Stimulated activated CD4-positive, alpha-beta T cell treated with anti-CD3 and anti-CD28 coated beads, Interleukin-4, amount 100 ng/mL, for 48 hours (primary cell): Measurements from ENCODE around the gene CD5L.

Experiments used
- DNase-seq, 2 donors: peaks; one replicate each; pipeline ENCODE4 v3.0.0-alpha.2; 2020; ENCODE audit warnings: low read depth in 2 of 2

Gene CD5L

DNA sequence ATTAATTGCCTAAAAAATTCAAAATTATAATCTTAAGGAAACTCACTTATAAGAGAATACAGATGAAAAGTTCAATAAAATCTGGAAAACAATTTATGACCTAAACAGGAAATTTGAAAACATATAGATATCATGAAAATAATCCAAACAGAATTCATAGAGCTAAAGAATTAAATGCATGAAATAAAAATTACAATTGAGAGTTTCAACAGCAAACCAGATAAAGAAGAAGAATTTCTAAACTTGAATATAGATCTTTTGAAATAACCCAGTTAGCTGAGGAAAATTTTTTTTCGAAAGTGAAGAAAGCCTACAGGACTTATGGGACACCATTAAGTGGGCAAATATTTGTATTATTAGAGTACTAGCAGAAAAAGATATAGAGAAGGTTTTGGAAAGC, 28.3 kb downstream of the CD5L start:
- no peak for DNase-seq

DNA sequence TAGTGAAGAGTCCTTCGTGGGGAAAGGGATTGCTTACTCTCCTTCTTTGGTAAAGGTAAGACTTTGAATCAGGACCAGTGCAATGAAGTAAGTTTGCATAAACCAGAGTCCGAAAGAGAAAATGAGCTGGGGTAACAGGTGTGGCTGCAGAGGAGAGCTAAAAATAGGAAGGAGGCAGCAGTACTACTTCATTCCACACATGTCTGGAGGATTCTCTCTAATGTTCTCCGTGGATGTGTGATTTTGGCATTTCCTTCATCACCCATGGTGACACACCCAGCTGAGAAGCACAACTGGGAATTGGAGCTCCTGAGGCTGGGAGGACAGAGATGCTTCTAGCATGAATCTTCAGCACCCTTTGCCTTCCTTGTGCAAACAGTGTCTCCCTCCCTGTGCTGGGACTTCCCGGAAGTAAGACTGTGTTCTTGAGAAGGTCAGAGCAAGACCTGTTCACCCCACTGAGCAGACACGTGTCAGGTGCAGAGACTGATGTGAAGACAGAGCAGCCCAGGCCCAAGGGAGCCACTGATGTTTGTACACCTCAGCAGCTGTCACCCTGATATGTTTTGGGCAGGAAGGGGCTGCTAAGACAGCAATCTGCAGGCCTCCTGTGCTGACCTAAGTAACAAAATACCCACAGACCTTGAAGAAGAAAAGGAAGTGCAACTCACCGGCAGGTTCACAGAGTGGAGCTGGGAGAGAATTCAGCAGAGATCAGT, 35.0 kb downstream of the CD5L start:
- no peak for DNase-seq

DNA sequence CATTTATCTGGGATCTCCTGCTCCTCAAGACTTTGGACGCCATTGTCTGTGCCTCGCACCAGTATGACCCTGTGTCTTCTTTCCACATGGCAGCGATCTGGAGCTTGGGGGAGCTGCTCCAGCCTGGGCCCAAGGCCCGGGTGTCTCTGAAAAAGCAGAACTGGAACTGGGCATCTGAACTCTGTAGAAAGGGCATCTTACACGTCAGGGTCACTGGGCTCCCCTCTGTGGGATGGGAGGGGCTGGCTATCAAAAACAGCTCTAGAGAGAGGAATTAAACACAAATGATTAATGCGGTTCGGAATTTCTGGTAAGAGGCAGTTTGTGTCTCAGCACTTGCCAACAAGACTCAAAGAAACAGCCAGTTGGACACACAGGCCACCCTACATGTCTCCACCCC, 37.8 kb downstream of the CD5L start:
- no peak for DNase-seq

DNA sequence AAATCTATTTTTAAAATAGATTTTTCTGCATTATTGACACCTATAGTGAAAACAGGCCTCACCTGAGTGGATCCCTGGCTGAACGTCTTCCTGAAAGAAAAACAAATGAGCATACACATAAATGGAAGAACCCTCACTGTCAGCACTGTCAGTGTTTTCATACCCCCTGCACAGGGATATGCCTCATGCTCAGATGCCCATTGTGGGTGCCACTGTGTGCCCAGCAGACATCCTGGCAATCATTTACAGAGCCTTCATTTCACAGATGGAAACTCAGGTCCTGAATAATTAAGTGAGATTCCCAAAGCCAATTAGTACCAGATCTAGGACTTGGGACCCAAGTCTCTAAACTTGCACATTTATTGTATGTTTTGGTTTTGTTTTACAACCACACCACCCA, 41.6 kb downstream of the CD5L start:
- DNase-seq = no peak

DNA sequence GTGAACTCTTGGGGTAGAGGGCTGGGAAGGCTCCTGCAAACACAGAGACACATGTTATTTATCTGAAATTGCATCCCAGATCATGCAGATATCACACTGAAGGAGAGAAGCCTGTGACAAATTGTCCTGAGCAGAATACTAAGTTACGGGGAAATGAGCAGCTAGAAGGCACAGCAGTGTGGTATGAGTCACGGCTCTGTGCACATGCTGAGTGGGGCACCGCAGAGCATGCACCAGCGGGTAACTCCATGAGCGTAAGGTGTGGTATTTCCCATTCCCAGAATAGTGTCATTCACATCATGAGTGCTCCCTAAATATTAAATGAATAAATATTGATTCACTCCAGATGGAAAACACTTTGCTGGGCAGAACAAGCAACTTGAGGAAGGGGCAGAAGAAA, 43.4 kb downstream of the CD5L start:
- DNase-seq = no peak

DNA sequence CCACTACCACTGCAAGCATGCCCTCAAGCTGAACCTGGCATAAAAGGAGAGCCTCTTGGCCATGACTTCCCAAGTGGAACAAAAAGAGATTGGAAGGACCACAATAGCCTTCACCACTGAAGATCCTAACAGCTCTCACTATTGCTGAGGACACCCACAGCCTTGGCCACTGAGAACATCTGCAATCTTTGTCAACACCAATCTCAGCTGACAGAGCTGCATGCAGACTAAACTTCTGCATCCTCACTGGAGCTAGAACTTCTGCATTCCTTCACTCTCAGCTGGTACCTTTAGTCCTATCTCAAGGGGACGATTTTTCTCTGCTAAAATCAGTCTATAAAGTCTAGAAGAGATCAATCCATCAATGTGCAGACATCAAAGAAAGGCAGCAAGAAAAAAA, 56.4 kb downstream of the CD5L start:
- DNase-seq = no peak

DNA sequence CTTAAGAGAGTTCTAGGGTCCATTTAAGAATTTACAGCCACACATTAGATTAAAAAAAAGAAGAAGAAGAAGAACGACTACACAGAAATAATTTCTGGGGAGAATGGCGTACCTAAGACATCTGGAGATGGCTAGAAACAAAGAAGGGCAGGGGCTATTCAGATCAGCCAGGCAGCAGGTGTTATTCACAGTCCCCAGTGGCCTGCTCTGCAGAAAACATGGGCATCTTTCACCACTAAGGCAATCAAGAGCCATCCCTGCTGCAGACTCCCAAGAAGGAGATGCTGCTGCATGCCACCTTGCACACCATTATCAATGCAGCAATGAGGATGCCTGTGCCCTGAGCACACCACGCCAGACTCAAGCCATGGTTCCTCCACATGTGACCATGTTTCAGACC, 56.8 kb downstream of the CD5L start:
- DNase-seq = no peak

DNA sequence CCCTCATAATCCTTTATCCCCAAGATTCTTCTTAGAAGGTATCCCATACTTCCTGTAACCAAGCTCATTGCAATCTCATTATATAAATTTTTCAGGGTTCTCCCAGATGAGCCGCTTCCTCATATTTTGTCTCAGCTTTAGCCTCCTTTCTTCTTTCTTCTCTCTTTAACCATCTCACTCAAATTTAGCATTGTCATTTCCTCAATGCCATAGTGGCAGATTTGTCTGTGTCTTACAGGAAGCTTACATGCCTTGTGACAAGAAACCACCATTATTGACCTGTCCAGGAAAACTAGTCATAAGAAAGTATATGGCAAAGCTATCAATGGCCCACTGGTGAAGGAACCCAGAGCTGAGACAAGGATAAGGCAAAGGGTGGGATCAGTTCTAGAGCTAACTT, 58.7 kb downstream of the CD5L start:
- no peak for DNase-seq

DNA sequence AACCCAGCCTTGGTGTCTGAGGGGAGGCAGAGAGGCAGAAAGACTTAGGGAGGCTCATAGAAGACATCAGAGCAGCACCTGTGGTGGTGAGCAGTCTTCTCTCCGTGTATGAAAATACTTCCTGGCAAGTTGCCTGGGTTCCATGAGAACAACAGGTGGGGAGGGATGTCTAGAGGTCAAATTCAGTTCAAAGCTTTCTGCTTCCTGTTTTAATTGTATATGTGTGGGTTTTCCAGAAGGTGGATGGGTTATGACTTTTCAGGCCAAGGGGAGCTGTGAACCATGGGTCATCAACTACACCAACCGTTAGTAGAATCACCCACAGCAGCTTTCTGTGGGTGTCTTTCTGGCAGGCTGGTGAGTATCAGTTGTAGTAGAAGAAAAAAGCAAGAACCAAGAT, 60.6 kb downstream of the CD5L start:
- no peak for DNase-seq
